ENCODE results near the gene RNU1-1.
"Not testable (repeated sequence)": the region's sequence is repeated elsewhere in the genome, so short reads cannot be mapped to it uniquely, and the experiment has no call there.

DNA sequence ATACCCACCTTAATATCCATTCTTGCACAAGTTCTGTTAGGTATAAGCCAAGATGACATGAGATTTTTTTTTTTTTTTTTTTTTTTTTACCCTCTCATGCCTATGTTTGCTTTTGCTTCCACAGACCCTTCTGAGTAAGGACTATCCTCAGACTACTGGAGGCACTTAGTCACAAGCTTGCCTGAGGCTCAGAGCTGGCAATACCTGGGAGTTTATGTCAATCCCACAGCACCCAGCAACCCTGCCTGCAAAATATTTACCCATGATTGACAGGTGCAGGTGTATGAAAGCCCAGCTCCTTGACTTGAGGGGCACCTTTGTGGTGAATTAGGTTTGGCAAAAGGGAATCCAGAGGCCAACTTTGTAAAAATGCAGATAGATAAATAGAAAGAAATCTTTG is 11.7 kb upstream of the RNU1-1 start:
- TF ChIP-seq, protein P1, sequence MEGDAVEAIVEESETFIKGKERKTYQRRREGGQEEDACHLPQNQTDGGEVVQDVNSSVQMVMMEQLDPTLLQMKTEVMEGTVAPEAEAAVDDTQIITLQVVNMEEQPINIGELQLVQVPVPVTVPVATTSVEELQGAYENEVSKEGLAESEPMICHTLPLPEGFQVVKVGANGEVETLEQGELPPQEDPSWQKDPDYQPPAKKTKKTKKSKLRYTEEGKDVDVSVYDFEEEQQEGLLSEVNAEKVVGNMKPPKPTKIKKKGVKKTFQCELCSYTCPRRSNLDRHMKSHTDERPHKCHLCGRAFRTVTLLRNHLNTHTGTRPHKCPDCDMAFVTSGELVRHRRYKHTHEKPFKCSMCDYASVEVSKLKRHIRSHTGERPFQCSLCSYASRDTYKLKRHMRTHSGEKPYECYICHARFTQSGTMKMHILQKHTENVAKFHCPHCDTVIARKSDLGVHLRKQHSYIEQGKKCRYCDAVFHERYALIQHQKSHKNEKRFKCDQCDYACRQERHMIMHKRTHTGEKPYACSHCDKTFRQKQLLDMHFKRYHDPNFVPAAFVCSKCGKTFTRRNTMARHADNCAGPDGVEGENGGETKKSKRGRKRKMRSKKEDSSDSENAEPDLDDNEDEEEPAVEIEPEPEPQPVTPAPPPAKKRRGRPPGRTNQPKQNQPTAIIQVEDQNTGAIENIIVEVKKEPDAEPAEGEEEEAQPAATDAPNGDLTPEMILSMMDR (IDR thresholded peaks at IDR 0.05; ENCODE audit: insufficient read depth, low read length, poor library complexity, severe bottlenecking): not testable (repeated sequence)
- not testable (repeated sequence) for TF ChIP-seq EZH2phosphoT487 (conservative IDR thresholded peaks at IDR 0.05; ENCODE audit: low read length)
